Fibroblast of lung (primary cell): ENCODE results near the gene USP32. TPM values are rescaled to one million over a fixed set of nuclear protein-coding genes. Genes with fewer than 3 reads are reported as not detected.

Source experiments
- DNase-seq, 2 donors: peaks; one replicate each; pipeline versions ENCODE4 v3.0.0 to v3.0.0-alpha.2; 2010; ENCODE audit warnings: low read depth in 2 of 2
- H2AFZ ChIP-seq: 2 replicates; pipeline ENCODE4 v1.5.1; 2012; ENCODE audit warnings: low read length, control low read depth, inconsistent platforms
- H3K27ac ChIP-seq: 2 replicates; pipeline ENCODE4 v1.5.1; 2011; ENCODE audit warnings: low read length, control low read depth; ENCODE audit not compliant: insufficient read depth
- H3K27me3 ChIP-seq: 2 replicates; pipeline ENCODE4 v1.5.1; 2011; ENCODE audit warnings: mild to moderate bottlenecking, low read length; ENCODE audit not compliant: control insufficient read depth, insufficient read depth
- H3K36me3 ChIP-seq: 2 replicates; pipeline ENCODE4 v1.5.1; 2011; ENCODE audit warnings: low read length; ENCODE audit not compliant: control insufficient read depth, insufficient read depth
- H3K4me1 ChIP-seq: 2 replicates; pipeline ENCODE4 v1.5.1; 2011; ENCODE audit warnings: low read length; ENCODE audit not compliant: control insufficient read depth, insufficient read depth; ENCODE audit errors: extremely low read depth
- H3K4me2 ChIP-seq: 2 replicates; pipeline ENCODE4 v1.5.1; 2011; ENCODE audit warnings: low read length, control low read depth; ENCODE audit not compliant: insufficient read depth; ENCODE audit errors: extremely low read depth
- H3K4me3 ChIP-seq, 4 experiments: fragments of 200-600 bp in 1 of 4; sonication (generic) in 1 of 4; replicated peaks in 1 of 4; 2 replicates each; pipeline ENCODE4 v1.5.1; 2011 to 2016; ENCODE audit warnings: low read length in 4 of 4, low read depth in 3 of 4, mild to moderate bottlenecking in 3 of 4, control low read depth in 2 of 4, inconsistent platforms in 1 of 4, mixed read lengths in 1 of 4; ENCODE audit not compliant: insufficient read depth in 1 of 4; ENCODE audit errors: control extremely low read depth in 1 of 4
- H3K79me2 ChIP-seq: 2 replicates; pipeline ENCODE4 v1.5.1; 2012; ENCODE audit warnings: mild to moderate bottlenecking, low read length, inconsistent platforms; ENCODE audit not compliant: control insufficient read depth, insufficient read depth
- H3K9ac ChIP-seq: 2 replicates; pipeline ENCODE4 v1.5.1; 2011; ENCODE audit warnings: mild to moderate bottlenecking, low read length, control low read depth; ENCODE audit not compliant: insufficient read depth
- H3K9me3 ChIP-seq: 2 replicates; pipeline ENCODE4 v1.5.1; 2012; ENCODE audit warnings: low read depth, low read length; ENCODE audit not compliant: control insufficient read depth, insufficient read depth
- H4K20me1 ChIP-seq: 2 replicates; pipeline ENCODE4 v1.5.1; 2011; ENCODE audit warnings: low read length; ENCODE audit not compliant: control insufficient read depth, insufficient read depth; ENCODE audit errors: extremely low read depth
- EZH2 ChIP-seq: IDR thresholded peaks from 2 replicates; pipeline ENCODE4 v1.5.1; 2012; ENCODE audit warnings: low read length, control low read depth, mild to moderate bottlenecking; ENCODE audit errors: missing control alignments
- polyA plus RNA-seq, 2 donors: library from polyadenylated mRNA; depleted of rRNA in 1 of 2; stranded (reverse) in 1 of 2; unstranded in 1 of 2; fragments of >200 nt; gene quantifications; 2 replicates each; pipeline ENCODE4 v1.2.1, GENCODE V29; 2011 to 2012; ENCODE audit warnings: missing spikeins in 1 of 2
- total RNA-seq: library from RNA; depleted of rRNA; stranded (reverse); fragments of >200 nt; gene quantifications from 2 replicates; pipeline ENCODE4 v1.2.1, GENCODE V29; 2014
- TF ChIP-seq, protein P1 (sequence below), 2 donors: IDR thresholded peaks in 1 of 2; conservative IDR thresholded peaks in 1 of 2; 1 replicate in 1 of 2; 2 replicates in 1 of 2; pipeline ENCODE4 v1.5.1; 2011 to 2012; ENCODE audit warnings: low read length in 2 of 2, control low read depth in 1 of 2, inconsistent platforms in 1 of 2, low read depth in 1 of 2, mild to moderate bottlenecking in 1 of 2

USP32 gene
- total and polyA plus RNA-seq, 2 donors (not counting 1 experiment from before 2014, with no cell fraction given): 40.1 to 82.7 TPM

DNA sequence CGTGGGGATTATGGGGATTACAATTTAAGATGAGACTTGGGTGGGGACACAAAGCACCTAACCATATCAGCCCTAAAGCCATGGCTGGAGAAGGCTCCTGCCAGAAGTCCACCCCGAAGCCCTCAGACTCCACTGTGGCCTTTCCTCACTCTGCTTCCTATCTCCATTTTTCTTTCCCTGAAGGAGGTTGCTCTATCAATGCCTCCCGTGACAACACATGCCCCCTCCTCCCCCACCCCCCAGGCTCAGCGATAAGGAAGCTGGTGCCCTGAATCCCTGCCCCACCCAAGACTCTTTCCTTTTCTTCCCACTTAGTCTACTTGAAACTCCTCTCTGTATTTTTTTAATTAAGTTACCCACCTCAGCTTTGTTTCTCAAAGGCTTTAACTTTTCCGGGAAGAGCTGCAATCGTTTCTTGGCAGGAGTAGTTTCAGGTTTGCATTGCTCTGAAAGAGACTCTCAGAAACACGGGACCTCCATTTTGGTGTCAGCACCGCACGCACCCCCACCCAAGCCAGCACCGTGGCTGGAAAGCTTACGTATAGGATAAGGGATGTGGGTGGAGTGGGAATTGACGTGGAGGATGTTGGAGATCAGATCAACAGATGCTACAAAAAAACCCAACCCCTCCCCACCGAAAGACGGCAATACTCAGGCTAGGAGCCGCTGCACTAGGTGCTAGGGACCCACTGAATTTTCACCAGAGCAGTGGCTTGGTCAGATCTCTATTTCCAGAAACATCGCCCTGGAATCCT, 257.4 kb downstream of the USP32 start:
- Histone ChIP-seq H3K4me3 (peak overlapping the region; percentile 64 to 92 (median 75)), H3K9ac (peak overlapping the region; percentile 65), H3K9me3 (no peaks in the 10 kb centered on the region), H3K27me3 (peaks cover 20% of the 10 kb centered on the region), H3K4me1 (peaks cover 2% of the 10 kb centered on the region), H3K4me2 (peak overlapping the region; percentile 91), H3K79me2 (peaks cover 2% of the 10 kb centered on the region), H4K20me1 (no peaks in the 10 kb centered on the region), H2AFZ (peak overlapping the region; percentile 90), H3K36me3 (peaks cover 2% of the 10 kb centered on the region), H3K27ac (peak overlapping the region; percentile 81)
- peak; percentile 55 to 59 for DNase-seq
- TF ChIP-seq, protein P1, sequence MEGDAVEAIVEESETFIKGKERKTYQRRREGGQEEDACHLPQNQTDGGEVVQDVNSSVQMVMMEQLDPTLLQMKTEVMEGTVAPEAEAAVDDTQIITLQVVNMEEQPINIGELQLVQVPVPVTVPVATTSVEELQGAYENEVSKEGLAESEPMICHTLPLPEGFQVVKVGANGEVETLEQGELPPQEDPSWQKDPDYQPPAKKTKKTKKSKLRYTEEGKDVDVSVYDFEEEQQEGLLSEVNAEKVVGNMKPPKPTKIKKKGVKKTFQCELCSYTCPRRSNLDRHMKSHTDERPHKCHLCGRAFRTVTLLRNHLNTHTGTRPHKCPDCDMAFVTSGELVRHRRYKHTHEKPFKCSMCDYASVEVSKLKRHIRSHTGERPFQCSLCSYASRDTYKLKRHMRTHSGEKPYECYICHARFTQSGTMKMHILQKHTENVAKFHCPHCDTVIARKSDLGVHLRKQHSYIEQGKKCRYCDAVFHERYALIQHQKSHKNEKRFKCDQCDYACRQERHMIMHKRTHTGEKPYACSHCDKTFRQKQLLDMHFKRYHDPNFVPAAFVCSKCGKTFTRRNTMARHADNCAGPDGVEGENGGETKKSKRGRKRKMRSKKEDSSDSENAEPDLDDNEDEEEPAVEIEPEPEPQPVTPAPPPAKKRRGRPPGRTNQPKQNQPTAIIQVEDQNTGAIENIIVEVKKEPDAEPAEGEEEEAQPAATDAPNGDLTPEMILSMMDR (conservative IDR thresholded peaks at IDR 0.05 in 1 of 2, IDR thresholded peaks at IDR 0.05 in 1 of 2; ENCODE audit: low read depth in 1 of 2, low read length in 2 of 2): no peak
- TF ChIP-seq EZH2: no peak

DNA sequence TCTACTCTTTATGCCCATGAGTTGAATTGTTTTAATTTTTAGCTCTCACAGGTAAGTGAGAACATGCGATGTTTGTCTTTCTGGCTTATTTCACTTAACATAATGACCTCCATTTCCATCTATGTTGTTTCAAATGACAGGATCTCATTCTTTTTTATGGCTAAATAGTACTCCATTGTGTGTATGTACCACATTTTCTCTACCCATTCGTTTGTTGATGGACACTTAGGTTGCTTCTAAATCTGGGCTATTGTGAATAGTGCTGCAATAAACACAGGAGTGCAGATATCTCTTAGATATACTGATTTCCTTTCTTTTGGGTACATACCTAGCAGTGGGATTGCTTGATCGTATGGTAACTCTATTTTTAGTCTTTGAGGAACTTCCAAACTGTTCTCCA, 261.5 kb downstream of the USP32 start:
- Histone ChIP-seq H3K36me3 (peaks cover 2% of the 10 kb centered on the region), H3K4me1 (peaks cover 2% of the 10 kb centered on the region), H4K20me1 (no peaks in the 10 kb centered on the region), H3K4me2 (no peak overlapping the region), H3K79me2 (peaks cover 2% of the 10 kb centered on the region), H3K4me3 (no peak overlapping the region), H3K27ac (no peak overlapping the region), H3K27me3 (no peaks in the 10 kb centered on the region), H3K9me3 (no peaks in the 10 kb centered on the region), H3K9ac (no peak overlapping the region), H2AFZ (no peak overlapping the region)
- no peak for DNase-seq
- no peak for TF ChIP-seq EZH2
- TF ChIP-seq, protein P1 (conservative IDR thresholded peaks at IDR 0.05 in 1 of 2, IDR thresholded peaks at IDR 0.05 in 1 of 2; ENCODE audit: low read depth in 1 of 2, low read length in 2 of 2): no peak

DNA sequence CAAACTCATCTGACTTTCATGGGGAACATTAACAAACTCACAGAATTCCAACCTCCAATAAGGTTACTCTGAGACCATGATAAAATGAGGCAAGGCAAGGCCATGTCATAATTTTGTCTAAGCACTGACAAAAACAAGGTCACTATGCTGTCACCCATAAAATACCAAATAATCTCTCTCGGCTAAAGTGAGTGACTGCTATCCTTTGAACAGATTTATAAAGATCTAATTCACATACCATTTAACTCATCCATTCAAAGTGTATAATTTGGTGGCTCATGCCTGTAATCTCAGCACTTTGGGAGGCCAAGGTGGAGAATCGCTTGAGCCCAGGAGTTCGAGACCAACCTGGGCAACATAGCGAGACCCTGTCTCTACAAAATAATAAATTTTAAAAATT, 262.8 kb downstream of the USP32 start:
- no peak overlapping the region for H2AFZ ChIP-seq
- H3K27ac ChIP-seq: no peak overlapping the region
- H3K9ac ChIP-seq: no peak overlapping the region
- H3K9me3 ChIP-seq: no peaks in the 10 kb centered on the region
- no peak overlapping the region for H3K4me2 ChIP-seq
- peaks cover 2% of the 10 kb centered on the region for H3K4me1 ChIP-seq
- H4K20me1 ChIP-seq: no peaks in the 10 kb centered on the region
- H3K27me3 ChIP-seq: no peaks in the 10 kb centered on the region
- peaks cover 2% of the 10 kb centered on the region for H3K36me3 ChIP-seq
- no peak overlapping the region for H3K4me3 ChIP-seq
- no peak for TF ChIP-seq EZH2
- TF ChIP-seq, protein P1 (conservative IDR thresholded peaks at IDR 0.05 in 1 of 2, IDR thresholded peaks at IDR 0.05 in 1 of 2; ENCODE audit: low read depth in 1 of 2, low read length in 2 of 2): no peak
- peaks cover 1% of the 10 kb centered on the region for H3K79me2 ChIP-seq
- no peak for DNase-seq

Other genes starting within 250 kb of the USP32 start
- under 0.01 TPM in 1 of 2 replicates, not detected in the other for gene CA4, start 242.2 kb downstream of the USP32 start, total RNA-seq
- gene CA4, start 242.2 kb downstream of the USP32 start, polyA plus RNA-seq: not detected in 2 replicates
- 0.26 TPM in 1 of 2 replicates, not detected in the other for gene CHCT1, start 30.4 kb upstream of the USP32 start, total RNA-seq
- not detected in 2 replicates for gene CHCT1, start 30.4 kb upstream of the USP32 start, polyA plus RNA-seq
- gene APPBP2, start 134.1 kb upstream of the USP32 start, total RNA-seq: 46.0 and 58.1 TPM in 2 replicates
- 25.3 and 45.0 TPM in 2 replicates for gene APPBP2, start 134.1 kb upstream of the USP32 start, polyA plus RNA-seq
- gene PPM1D, start 208.1 kb upstream of the USP32 start, total RNA-seq: 12.4 and 14.4 TPM in 2 replicates
- gene PPM1D, start 208.1 kb upstream of the USP32 start, polyA plus RNA-seq: 6.3 and 6.8 TPM in 2 replicates